Spinal cord (tissue), 10 donors: ENCODE results near the gene CNTRL. TPM values are rescaled to one million over a fixed set of nuclear protein-coding genes. Genes with fewer than 3 reads are reported as not detected.

ENCODE experiments used
- DNase-seq, 6 donors: peaks; one replicate each; pipeline versions ENCODE4 v3.0.0 to v3.0.0-alpha.2; 2013 to 2015; ENCODE audit warnings: low spot score in 6 of 6, low read depth in 4 of 6
- H3K27ac ChIP-seq: one replicate; pipeline ENCODE4 v1.5.1; 2013; ENCODE audit warnings: low read depth, low read length, control low read depth
- H3K27me3 ChIP-seq: one replicate; pipeline ENCODE4 v1.6.1; 2013; ENCODE audit warnings: low read length; ENCODE audit not compliant: control insufficient read depth, insufficient read depth
- H3K36me3 ChIP-seq: one replicate; pipeline ENCODE4 v1.6.1; 2013; ENCODE audit warnings: low read length; ENCODE audit not compliant: control insufficient read depth, insufficient read depth
- H3K4me1 ChIP-seq: one replicate; pipeline ENCODE4 v1.6.1; 2013; ENCODE audit warnings: low read length; ENCODE audit not compliant: control insufficient read depth, insufficient read depth
- H3K4me3 ChIP-seq: one replicate; pipeline ENCODE4 v1.5.1; 2013; ENCODE audit warnings: low read depth, low read length, control low read depth
- H3K9me3 ChIP-seq: one replicate; pipeline ENCODE4 v1.6.1; 2013; ENCODE audit warnings: low read length; ENCODE audit not compliant: control insufficient read depth, insufficient read depth
- WGBS: methylation state at CpG from one replicate; pipeline ENCODE4 v1.1.5; 2013; ENCODE audit warnings: missing lambda C conversion rate; ENCODE audit not compliant: insufficient coverage; 5-methylcytosine and 5-hydroxymethylcytosine counted together
- polyA plus RNA-seq, 2 donors: library from polyadenylated mRNA; unstranded; fragments of 120-200 nt; gene quantifications; one replicate each; pipeline ENCODE4 v1.2.1, GENCODE V29; 2013; ENCODE audit not compliant: insufficient read length in 2 of 2
- total RNA-seq, 2 donors: library from RNA; depleted of rRNA in 1 of 2; stranded (reverse); fragments of 120-200 nt in 1 of 2; fragments of >200 nt in 1 of 2; gene quantifications; one replicate each; pipeline versions ENCODE4 v1.2.3 to v1.2.4, GENCODE V29; 2013 to 2014
- donor health status: healthy.

The CNTRL gene
- total and polyA plus RNA-seq, 4 donors: 17.2 to 24.6 (median 20.6) TPM

GRCh38 chr9:121201738-121202533, 127.2 kb downstream of the CNTRL start, which contains the start of gene RAB14:
Gene RAB14 (minus strand): TSS chr9:121201869. CDS start chr9:121193412, 8,457 bp downstream.
- WGBS: 2% methylated on average over 46 of the region's 55 CpGs
- H3K4me3 ChIP-seq: peak within 1 kb of the TSS; percentile 75
- H3K4me1 ChIP-seq: peaks cover 13% of the 10 kb centered on the region

GRCh38 chr9:121204121-121204520, 129.4 kb downstream of the CNTRL start:
- WGBS: no CpG with 5 or more reads among the region's 2 CpGs
- Histone ChIP-seq H3K27me3 (no peaks in the 10 kb centered on the region), H3K36me3 (no peaks in the 10 kb centered on the region), H3K27ac (no peak overlapping the region), H3K4me1 (peaks cover 13% of the 10 kb centered on the region), H3K9me3 (no peaks in the 10 kb centered on the region), H3K4me3 (no peak overlapping the region)
- DNase-seq: no peak

More at GRCh38 chr9:121201738-121202533, 127.2 kb downstream of the CNTRL start, which contains the start of gene RAB14:
- Histone ChIP-seq H3K27me3 (no peaks in the 10 kb centered on the region), H3K36me3 (no peaks in the 10 kb centered on the region), H3K9me3 (no peaks in the 10 kb centered on the region), H3K27ac (peak within 1 kb of the TSS; percentile 86)
- DNase-seq: peak; percentile 94 to 100 (median 98)

- H3K9me3 ChIP-seq: no peaks in the 10 kb centered on the region
- peaks cover 13% of the 10 kb centered on the region for H3K4me1 ChIP-seq
- no peaks in the 10 kb centered on the region for H3K36me3 ChIP-seq
- no peak overlapping the region for H3K4me3 ChIP-seq
- no peaks in the 10 kb centered on the region for H3K27me3 ChIP-seq
- no peak for DNase-seq
- no peak overlapping the region for H3K27ac ChIP-seq
Measured at GRCh38 chr9:121204611-121205010, 129.9 kb downstream of the CNTRL start.

GRCh38 chr9:121206516-121207370, 132.0 kb downstream of the CNTRL start:
- no peaks in the 10 kb centered on the region for H3K27me3 ChIP-seq
- peaks cover 9% of the 10 kb centered on the region for H3K4me1 ChIP-seq
- peak overlapping the region; percentile 10 for H3K27ac ChIP-seq
- no peaks in the 10 kb centered on the region for H3K36me3 ChIP-seq
- no peaks in the 10 kb centered on the region for H3K9me3 ChIP-seq
- peak in 2 of 6 donors; percentile 39 to 62 for DNase-seq
- WGBS: 10% methylated on average over 6 of the region's 8 CpGs
- H3K4me3 ChIP-seq: no peak overlapping the region

- no peaks in the 10 kb centered on the region for H3K36me3 ChIP-seq
- no peaks in the 10 kb centered on the region for H3K9me3 ChIP-seq
- H3K4me1 ChIP-seq: peaks cover 4% of the 10 kb centered on the region
- no peak overlapping the region for H3K27ac ChIP-seq
- no peak for DNase-seq
- no peaks in the 10 kb centered on the region for H3K27me3 ChIP-seq
- H3K4me3 ChIP-seq: no peak overlapping the region
- no CpG with 5 or more reads among the region's 2 CpGs for WGBS
Measured at GRCh38 chr9:121207371-121207940, 132.7 kb downstream of the CNTRL start.

GRCh38 chr9:121210536-121210935, 135.8 kb downstream of the CNTRL start:
- no CpG with 5 or more reads among the region's 5 CpGs for WGBS
- Histone ChIP-seq H3K27me3 (no peaks in the 10 kb centered on the region), H3K4me1 (peaks cover 3% of the 10 kb centered on the region), H3K9me3 (no peaks in the 10 kb centered on the region), H3K27ac (no peak overlapping the region), H3K4me3 (no peak overlapping the region), H3K36me3 (no peaks in the 10 kb centered on the region)
- no peak for DNase-seq

- Histone ChIP-seq H3K27ac (no peak overlapping the region), H3K4me1 (no peaks in the 10 kb centered on the region)
Measured at GRCh38 chr9:121213136-121213806, 138.5 kb downstream of the CNTRL start.

GRCh38 chr9:121214005-121214404, 139.2 kb downstream of the CNTRL start:
- Histone ChIP-seq H3K36me3 (no peaks in the 10 kb centered on the region), H3K4me1 (no peaks in the 10 kb centered on the region), H3K4me3 (no peak overlapping the region), H3K27ac (no peak overlapping the region), H3K27me3 (no peaks in the 10 kb centered on the region), H3K9me3 (no peaks in the 10 kb centered on the region)
- WGBS: 57% methylated on average over 1 of the region's 2 CpGs
- no peak for DNase-seq

More at GRCh38 chr9:121213136-121213806, 138.5 kb downstream of the CNTRL start:
- H3K9me3 ChIP-seq: no peaks in the 10 kb centered on the region
- H3K36me3 ChIP-seq: no peaks in the 10 kb centered on the region
- no peak overlapping the region for H3K4me3 ChIP-seq
- WGBS: 0% methylated on average over 6 of the region's 9 CpGs
- peak in 5 of 6 donors; percentile 69 to 94 (median 77) for DNase-seq
- H3K27me3 ChIP-seq: no peaks in the 10 kb centered on the region

GRCh38 chr9:121216271-121216805, 141.6 kb downstream of the CNTRL start:
- H3K27ac ChIP-seq: no peak overlapping the region
- 81% methylated on average over 1 of the region's 3 CpGs for WGBS
- no peaks in the 10 kb centered on the region for H3K4me1 ChIP-seq
- DNase-seq: no peak
- H3K4me3 ChIP-seq: no peak overlapping the region
- H3K27me3 ChIP-seq: no peaks in the 10 kb centered on the region
- H3K36me3 ChIP-seq: no peaks in the 10 kb centered on the region
- no peaks in the 10 kb centered on the region for H3K9me3 ChIP-seq
